PC-3 (cell line): ENCODE results near the gene PDLIM5. TPM values are rescaled to one million over a fixed set of nuclear protein-coding genes. Genes with fewer than 3 reads are reported as not detected.

ENCODE experiments used
- ATAC-seq: fragments of 200-7000 bp; cut with Tn5 transposase; 2 replicates; pipeline ENCODE4 v1.9.1; 2020; ENCODE audit warnings: mild to moderate bottlenecking, moderate library complexity
- BruUV-seq: library from RNA; stranded (reverse); fragments of 400-500 nt; replicated peaks from 2 replicates; lab custom pipeline; 2021; lab: Mats Ljungman, UMichigan
- CTCF ChIA-PET: fragments of 300-600 bp; sonication (Branson Sonifier 250); formaldehyde crosslinking; loops from one replicate; lab custom pipeline; 2022; ENCODE audit warnings: antibody characterized with exemption; lab: Charles Lee
- POLR2A ChIA-PET: fragments of 300-600 bp; sonication (Branson Sonifier 250); formaldehyde crosslinking; loops from one replicate; lab custom pipeline; 2022; ENCODE audit warnings: antibody characterized with exemption; ENCODE audit not compliant: unreplicated experiment; lab: Charles Lee
- DNase-seq: peaks from one replicate; pipeline ENCODE4 v3.0.0-alpha.2; 2015
- H2AFZ ChIP-seq: fragments of 300-600 bp; sonication (generic); 2 replicates; pipeline ENCODE4 v1.6.0; 2016; ENCODE audit warnings: antibody characterized with exemption, low read length
- H3F3A ChIP-seq: fragments of 300-600 bp; sonication (generic); one replicate; pipeline ENCODE4 v1.6.0; 2017; ENCODE audit warnings: antibody characterized with exemption, low read length, control low read depth, mild to moderate bottlenecking; ENCODE audit not compliant: unreplicated experiment
- H3K27ac ChIP-seq: fragments of 300-600 bp; sonication (generic); 2 replicates; pipeline ENCODE4 v1.5.1; 2016; ENCODE audit warnings: mild to moderate bottlenecking, low read length
- H3K27me3 ChIP-seq: fragments of 300-600 bp; sonication (generic); 2 replicates; pipeline ENCODE4 v1.6.1; 2016; ENCODE audit warnings: low read length, mixed read lengths
- H3K36me3 ChIP-seq: fragments of 300-600 bp; sonication (generic); 2 replicates; pipeline ENCODE4 v1.6.1; 2016; ENCODE audit warnings: low read depth, mixed run types, low read length, mixed read lengths
- H3K4me1 ChIP-seq: fragments of 300-600 bp; sonication (generic); 2 replicates; pipeline ENCODE4 v1.5.1; 2016; ENCODE audit warnings: low read length; ENCODE audit not compliant: insufficient read depth
- H3K4me2 ChIP-seq: fragments of 300-600 bp; sonication (generic); 2 replicates; pipeline ENCODE4 v1.6.0; 2016; ENCODE audit warnings: low read length
- H3K4me3 ChIP-seq: fragments of 300-600 bp; sonication (generic); 2 replicates; pipeline ENCODE4 v1.5.1; 2016; ENCODE audit warnings: mild to moderate bottlenecking, low read length, mixed read lengths
- H3K79me2 ChIP-seq: fragments of 300-600 bp; sonication (generic); 2 replicates; pipeline ENCODE4 v1.6.1; 2017; ENCODE audit warnings: low read length, mixed read lengths
- H3K9ac ChIP-seq: fragments of 300-600 bp; sonication (generic); 2 replicates; pipeline ENCODE4 v1.6.0; 2016; ENCODE audit warnings: mild to moderate bottlenecking, low read length
- H3K9me2 ChIP-seq: fragments of 300-600 bp; sonication (generic); replicated peaks from 2 replicates; pipeline ENCODE4 v1.6.1; 2016; ENCODE audit warnings: mixed run types, low read length, mixed read lengths
- H3K9me3 ChIP-seq: fragments of 300-600 bp; sonication (generic); 2 replicates; pipeline ENCODE4 v1.6.1; 2016; ENCODE audit warnings: low read length, mixed read lengths
- H4K20me1 ChIP-seq: fragments of 300-600 bp; sonication (generic); 2 replicates; pipeline ENCODE4 v1.6.1; 2016; ENCODE audit warnings: low read length, mixed read lengths
- EZH2 ChIP-seq: fragments of 300-600 bp; sonication (generic); IDR thresholded peaks from one replicate; pipeline ENCODE4 v1.6.1; 2017; ENCODE audit warnings: antibody characterized with exemption, mild to moderate bottlenecking, low read length; ENCODE audit not compliant: unreplicated experiment
- EZH2phosphoT487 ChIP-seq: fragments of 300-600 bp; sonication (generic); IDR thresholded peaks from 2 replicates; pipeline ENCODE4 v1.6.1; 2018; ENCODE audit warnings: mild to moderate bottlenecking, antibody characterized with exemption, low read length, borderline replicate concordance
- intact Hi-C: fragments of 100-400 bp; cut with micrococcal nuclease; formaldehyde crosslinking; loops from 2 replicates; pipeline ENCODE4 v1.9.0; 2023
- total RNA-seq: library from RNA; depleted of rRNA; stranded (reverse); fragments of >200 nt; gene quantifications from 2 replicates; pipeline ENCODE4 v1.2.3, GENCODE V29; 2014
- TF ChIP-seq, protein P1 (sequence below): fragments of 300-600 bp; sonication (generic); conservative IDR thresholded peaks from 2 replicates; pipeline ENCODE4 v1.5.1; 2017; ENCODE audit warnings: antibody characterized with exemption, low read depth, mild to moderate bottlenecking, low read length

PDLIM5 gene
- total RNA-seq, 1 experiment from 2014 or later: 57.8 TPM

DNA sequence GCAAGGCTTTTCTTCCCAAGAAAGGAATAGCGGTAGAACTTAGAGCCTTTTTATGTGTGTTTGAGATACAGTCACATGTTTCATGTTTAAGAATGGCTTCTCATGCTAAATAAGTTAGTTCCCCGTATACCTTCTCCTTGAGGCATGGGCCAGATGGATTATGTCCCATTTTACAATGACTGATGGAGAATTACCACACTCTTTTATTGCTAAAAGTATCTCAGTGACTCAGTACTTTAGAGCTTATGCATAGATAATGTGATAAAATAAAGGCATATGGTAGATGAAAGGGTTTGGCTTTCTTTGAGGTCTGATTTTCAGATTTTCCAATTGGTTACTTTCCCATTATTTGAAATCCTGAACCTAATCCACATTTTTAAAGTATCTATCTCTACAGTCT, 184.3 kb downstream of the PDLIM5 start:
- POLR2A ChIA-PET: no interaction called here
- no TSS peak for BruUV-seq
- no peaks in the 10 kb centered on the region for H3K36me3 ChIP-seq

DNA sequence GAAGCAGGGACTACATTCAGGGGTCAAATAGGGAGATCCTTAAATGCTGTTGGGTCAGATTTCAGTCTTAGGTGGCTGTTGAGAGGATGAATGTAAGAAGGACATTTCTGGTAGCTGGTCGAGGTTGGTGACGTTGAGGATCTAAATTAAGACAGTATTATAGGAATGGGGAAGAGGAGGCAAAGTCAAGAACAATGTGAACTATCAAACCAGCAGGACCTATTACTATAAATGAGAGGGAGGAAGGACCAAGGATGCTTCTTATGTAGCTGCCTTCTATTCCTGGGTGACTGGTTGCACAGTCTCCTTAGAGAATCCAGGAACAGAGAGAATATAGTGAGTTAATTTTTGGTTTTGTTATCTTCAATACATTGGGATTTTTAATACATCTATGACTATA, 187.6 kb downstream of the PDLIM5 start:
- ChIA-PET CTCF (no interaction called here), POLR2A (no interaction called here)
- TF ChIP-seq EZH2phosphoT487: no peak
- no TSS peak for BruUV-seq
- Histone ChIP-seq H3K9me2 (no peaks in the 10 kb centered on the region), H3F3A (peaks cover 13% of the 10 kb centered on the region), H2AFZ (no peak overlapping the region), H3K4me2 (no peak overlapping the region), H3K27ac (no peak overlapping the region), H3K4me1 (peaks cover 31% of the 10 kb centered on the region), H3K36me3 (no peaks in the 10 kb centered on the region), H4K20me1 (no peaks in the 10 kb centered on the region), H3K79me2 (no peaks in the 10 kb centered on the region), H3K9me3 (no peaks in the 10 kb centered on the region), H3K9ac (no peak overlapping the region), H3K4me3 (no peak overlapping the region), H3K27me3 (no peaks in the 10 kb centered on the region)
- ATAC-seq (no peak), DNase-seq (no peak)
- intact Hi-C loops: no loop called here

More for the DNA sequence above, 184.3 kb downstream of the PDLIM5 start:
- Histone ChIP-seq H4K20me1 (no peaks in the 10 kb centered on the region), H3K27ac (no peak overlapping the region), H3K4me1 (peaks cover 9% of the 10 kb centered on the region), H3K27me3 (no peaks in the 10 kb centered on the region), H3K79me2 (no peaks in the 10 kb centered on the region), H3K4me2 (no peak overlapping the region), H3K9me3 (no peaks in the 10 kb centered on the region), H3K9me2 (no peaks in the 10 kb centered on the region), H3K4me3 (no peak overlapping the region), H2AFZ (no peak overlapping the region), H3K9ac (no peak overlapping the region), H3F3A (no peaks in the 10 kb centered on the region)
- DNase-seq (peak; percentile 8), ATAC-seq (no peak)
- CTCF ChIA-PET: no interaction called here
- intact Hi-C loops: no loop called here
- TF ChIP-seq EZH2 (no peak), EZH2phosphoT487 (no peak)
- TF ChIP-seq, protein P1, sequence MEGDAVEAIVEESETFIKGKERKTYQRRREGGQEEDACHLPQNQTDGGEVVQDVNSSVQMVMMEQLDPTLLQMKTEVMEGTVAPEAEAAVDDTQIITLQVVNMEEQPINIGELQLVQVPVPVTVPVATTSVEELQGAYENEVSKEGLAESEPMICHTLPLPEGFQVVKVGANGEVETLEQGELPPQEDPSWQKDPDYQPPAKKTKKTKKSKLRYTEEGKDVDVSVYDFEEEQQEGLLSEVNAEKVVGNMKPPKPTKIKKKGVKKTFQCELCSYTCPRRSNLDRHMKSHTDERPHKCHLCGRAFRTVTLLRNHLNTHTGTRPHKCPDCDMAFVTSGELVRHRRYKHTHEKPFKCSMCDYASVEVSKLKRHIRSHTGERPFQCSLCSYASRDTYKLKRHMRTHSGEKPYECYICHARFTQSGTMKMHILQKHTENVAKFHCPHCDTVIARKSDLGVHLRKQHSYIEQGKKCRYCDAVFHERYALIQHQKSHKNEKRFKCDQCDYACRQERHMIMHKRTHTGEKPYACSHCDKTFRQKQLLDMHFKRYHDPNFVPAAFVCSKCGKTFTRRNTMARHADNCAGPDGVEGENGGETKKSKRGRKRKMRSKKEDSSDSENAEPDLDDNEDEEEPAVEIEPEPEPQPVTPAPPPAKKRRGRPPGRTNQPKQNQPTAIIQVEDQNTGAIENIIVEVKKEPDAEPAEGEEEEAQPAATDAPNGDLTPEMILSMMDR: no peak

DNA sequence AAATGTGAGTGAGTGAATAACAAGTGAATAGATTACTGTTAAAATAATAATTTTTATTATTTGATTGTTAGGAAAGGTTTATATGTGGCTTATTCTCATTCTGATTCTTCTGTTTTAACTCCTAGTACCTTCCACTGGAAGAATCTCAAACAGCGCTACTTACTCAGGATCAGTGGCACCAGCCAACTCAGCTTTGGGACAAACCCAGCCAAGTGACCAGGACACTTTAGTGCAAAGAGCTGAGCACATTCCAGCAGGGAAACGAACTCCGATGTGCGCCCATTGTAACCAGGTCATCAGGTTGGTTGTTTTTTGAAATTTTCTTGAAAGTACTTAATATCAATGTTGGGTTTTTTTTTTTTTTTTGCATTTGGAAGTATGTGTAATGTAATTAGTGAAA, 188.4 kb downstream of the PDLIM5 start:
- no peaks in the 10 kb centered on the region for H4K20me1 ChIP-seq
- BruUV-seq: no TSS peak
- H3K4me1 ChIP-seq: peaks cover 31% of the 10 kb centered on the region
- ChIA-PET POLR2A (no interaction called here), CTCF (no interaction called here)
- peaks cover 13% of the 10 kb centered on the region for H3F3A ChIP-seq
- no peak overlapping the region for H2AFZ ChIP-seq
- ATAC-seq: no peak
- no peaks in the 10 kb centered on the region for H3K9me3 ChIP-seq
- H3K9me2 ChIP-seq: no peaks in the 10 kb centered on the region
- H3K4me2 ChIP-seq: no peak overlapping the region
- TF ChIP-seq EZH2 (no peak), EZH2phosphoT487 (no peak)
- TF ChIP-seq, protein P1: no peak
- no peaks in the 10 kb centered on the region for H3K36me3 ChIP-seq
- no peak overlapping the region for H3K9ac ChIP-seq
- intact Hi-C loops: no loop called here
- H3K4me3 ChIP-seq: no peak overlapping the region
- DNase-seq: no peak
- H3K79me2 ChIP-seq: no peaks in the 10 kb centered on the region
- H3K27ac ChIP-seq: no peak overlapping the region
- H3K27me3 ChIP-seq: no peaks in the 10 kb centered on the region
